Liver (tissue), 9 donors: ENCODE data around the gene SLC6A18. TPM values are rescaled to one million over a fixed set of nuclear protein-coding genes. Genes with fewer than 3 reads are reported as not detected.

ENCODE experiments used
- DNase-seq: peaks from one replicate; pipeline ENCODE4 v3.0.0-alpha.2; 2017; ENCODE audit warnings: low spot score
- H3K27ac ChIP-seq, 2 donors: one replicate each; pipeline ENCODE4 v1.7.0; 2013; ENCODE audit warnings: inconsistent platforms in 2 of 2, low read length in 2 of 2, control low read depth in 1 of 2, low read depth in 1 of 2, mild to moderate bottlenecking in 1 of 2
- H3K27me3 ChIP-seq, 4 donors: one replicate each; pipeline versions ENCODE4 v1.6.1 to v1.7.0; 2013; ENCODE audit warnings: low read length in 3 of 4, inconsistent platforms in 1 of 4, mild to moderate bottlenecking in 1 of 4, moderate library complexity in 1 of 4; ENCODE audit not compliant: control insufficient read depth in 4 of 4, insufficient read depth in 4 of 4
- H3K36me3 ChIP-seq, 4 donors: one replicate each; pipeline versions ENCODE4 v1.6.1 to v1.7.0; 2013; ENCODE audit warnings: low read length in 3 of 4, mild to moderate bottlenecking in 3 of 4, low read depth in 1 of 4, moderate library complexity in 1 of 4; ENCODE audit not compliant: control insufficient read depth in 4 of 4, insufficient read depth in 3 of 4
- H3K4me1 ChIP-seq, 4 donors: one replicate each; pipeline versions ENCODE4 v1.6.1 to v1.7.0; 2013; ENCODE audit warnings: low read length in 3 of 4, mild to moderate bottlenecking in 3 of 4, moderate library complexity in 1 of 4; ENCODE audit not compliant: control insufficient read depth in 4 of 4, insufficient read depth in 4 of 4
- H3K4me3 ChIP-seq, 3 donors: one replicate each; pipeline versions ENCODE4 v1.6.1 to v1.7.0; 2013; ENCODE audit warnings: low read length in 3 of 3, control low read depth in 1 of 3, low read depth in 1 of 3, mild to moderate bottlenecking in 1 of 3
- H3K9ac ChIP-seq, 2 donors: one replicate each; pipeline ENCODE4 v1.7.0; 2013; ENCODE audit warnings: low read length in 2 of 2, mild to moderate bottlenecking in 2 of 2, moderate library complexity in 2 of 2, control low read depth in 1 of 2, low read depth in 1 of 2
- H3K9me3 ChIP-seq, 4 donors: one replicate each; pipeline versions ENCODE4 v1.6.1 to v1.7.0; 2013; ENCODE audit warnings: low read length in 3 of 4; ENCODE audit not compliant: control insufficient read depth in 4 of 4
- ATF3 ChIP-seq: IDR thresholded peaks from 2 replicates; pipeline ENCODE4 v1.6.1; 2016; ENCODE audit warnings: antibody characterized with exemption
- EGR1 ChIP-seq, 2 donors: IDR thresholded peaks; 2 replicates each; pipeline ENCODE4 v1.6.1; 2016 to 2018; ENCODE audit warnings: antibody characterized with exemption in 2 of 2, low read depth in 2 of 2
- FOXA1 ChIP-seq: IDR thresholded peaks from 2 replicates; pipeline ENCODE4 v1.6.1; 2016; ENCODE audit warnings: antibody characterized with exemption
- FOXA2 ChIP-seq: IDR thresholded peaks from 2 replicates; pipeline ENCODE4 v1.6.1; 2016; ENCODE audit warnings: antibody characterized with exemption
- GABPA ChIP-seq, 2 donors: IDR thresholded peaks in 1 of 2; conservative IDR thresholded peaks in 1 of 2; 2 replicates each; pipeline ENCODE4 v1.6.1; 2016; ENCODE audit warnings: antibody characterized with exemption in 2 of 2, mild to moderate bottlenecking in 1 of 2, moderate library complexity in 1 of 2
- HNF4A ChIP-seq, 2 donors: conservative IDR thresholded peaks; 2 replicates each; pipeline ENCODE4 v1.6.1; 2016; ENCODE audit warnings: antibody characterized with exemption in 2 of 2, mild to moderate bottlenecking in 2 of 2
- HNF4G ChIP-seq: IDR thresholded peaks from 2 replicates; pipeline ENCODE4 v1.6.1; 2016; ENCODE audit warnings: antibody characterized with exemption
- JUND ChIP-seq, 2 donors: IDR thresholded peaks; 2 replicates each; pipeline ENCODE4 v1.6.1; 2016; ENCODE audit warnings: antibody characterized with exemption in 2 of 2
- MAX ChIP-seq: IDR thresholded peaks from 2 replicates; pipeline ENCODE4 v1.6.1; 2016; ENCODE audit warnings: antibody characterized with exemption
- NR2F2 ChIP-seq: IDR thresholded peaks from 2 replicates; pipeline ENCODE4 v1.6.1; 2016; ENCODE audit warnings: antibody characterized with exemption
- RXRA ChIP-seq, 2 donors: IDR thresholded peaks; 2 replicates each; pipeline ENCODE4 v1.6.1; 2017 to 2018; ENCODE audit warnings: antibody characterized with exemption in 2 of 2, mild to moderate bottlenecking in 1 of 2
- SP1 ChIP-seq: IDR thresholded peaks from 2 replicates; pipeline ENCODE4 v1.6.1; 2018; ENCODE audit warnings: antibody characterized with exemption, mild to moderate bottlenecking
- TAF1 ChIP-seq: conservative IDR thresholded peaks from 2 replicates; pipeline ENCODE4 v1.6.1; 2016; ENCODE audit warnings: antibody characterized with exemption, mild to moderate bottlenecking
- WGBS: extraction: QIAGEN DNeasy Blood & Tissue Kit; methylation state at CpG from one replicate; pipeline ENCODE4 v1.1.7; 2013; 5-methylcytosine and 5-hydroxymethylcytosine counted together
- polyA plus RNA-seq, 2 donors: library from polyadenylated mRNA; stranded (reverse) in 1 of 2; unstranded in 1 of 2; fragments of 200-250 nt in 1 of 2; fragments of >200 nt in 1 of 2; fragmentation: Nextera tagmentation in 1 of 2; extraction: Ambion mirVana in 1 of 2; gene quantifications; one replicate each; pipeline versions ENCODE4 v1.2.1 to v1.2.3, GENCODE V29; 2013 to 2015
- total RNA-seq, 2 donors: library from RNA; depleted of rRNA; stranded (reverse); fragments of >200 nt; gene quantifications; one replicate each; pipeline ENCODE4 v1.2.3, GENCODE V29; 2014
- TF ChIP-seq, protein P1 (sequence below): IDR thresholded peaks from 2 replicates; pipeline ENCODE4 v1.6.1; 2016; ENCODE audit warnings: antibody characterized with exemption, mild to moderate bottlenecking
- TF ChIP-seq, protein P2 (sequence below): IDR thresholded peaks from 2 replicates; pipeline ENCODE4 v1.6.1; 2016; ENCODE audit warnings: antibody characterized with exemption
- TF ChIP-seq, protein P3 (sequence below): fragments of 150-350 bp; IDR thresholded peaks from 2 replicates; pipeline ENCODE4 v1.5.1; 2017; ENCODE audit warnings: improper control_type of control experiment, low read depth, low read length; ENCODE audit not compliant: missing input control
- donor health status: healthy.
- donor health status: healthy.
- donor health status: healthy.
- donor health status: healthy.
- donor health status: healthy.

SLC6A18 gene
- total and polyA plus RNA-seq, 4 donors: not detected

GRCh38 chr5:1199340-1199648 lies 25.9 kb upstream of the SLC6A18 start:
- Histone ChIP-seq H3K36me3 (no peaks in the 10 kb centered on the region), H3K4me1 (peaks cover 0 to under 1% (median under 1%) of the 10 kb centered on the region in 4 donors), H3K27ac (no peak overlapping the region), H3K27me3 (no peaks in the 10 kb centered on the region), H3K9ac (no peak overlapping the region), H3K9me3 (no peaks in the 10 kb centered on the region), H3K4me3 (no peak overlapping the region)
- DNase-seq: no peak
- TF ChIP-seq JUND (IDR thresholded peaks at IDR 0.05): no peak
- no peak for TF ChIP-seq ATF3
- TF ChIP-seq SP1: no peak
- no peak for TF ChIP-seq FOXA2
- no peak for TF ChIP-seq HNF4G
- TF ChIP-seq FOXA1: no peak

- Histone ChIP-seq H3K27me3 (no peaks in the 10 kb centered on the region), H3K4me1 (peaks cover 0 to 7% (median 3%) of the 10 kb centered on the region in 4 donors), H3K27ac (no peak overlapping the region), H3K9ac (no peak overlapping the region), H3K9me3 (no peaks in the 10 kb centered on the region), H3K4me3 (no peak overlapping the region), H3K36me3 (no peaks in the 10 kb centered on the region)
- TF ChIP-seq JUND (IDR thresholded peaks at IDR 0.05): no peak
- no peak for TF ChIP-seq RXRA (IDR thresholded peaks at IDR 0.05)
- TF ChIP-seq MAX: no peak
- TF ChIP-seq, protein P1, sequence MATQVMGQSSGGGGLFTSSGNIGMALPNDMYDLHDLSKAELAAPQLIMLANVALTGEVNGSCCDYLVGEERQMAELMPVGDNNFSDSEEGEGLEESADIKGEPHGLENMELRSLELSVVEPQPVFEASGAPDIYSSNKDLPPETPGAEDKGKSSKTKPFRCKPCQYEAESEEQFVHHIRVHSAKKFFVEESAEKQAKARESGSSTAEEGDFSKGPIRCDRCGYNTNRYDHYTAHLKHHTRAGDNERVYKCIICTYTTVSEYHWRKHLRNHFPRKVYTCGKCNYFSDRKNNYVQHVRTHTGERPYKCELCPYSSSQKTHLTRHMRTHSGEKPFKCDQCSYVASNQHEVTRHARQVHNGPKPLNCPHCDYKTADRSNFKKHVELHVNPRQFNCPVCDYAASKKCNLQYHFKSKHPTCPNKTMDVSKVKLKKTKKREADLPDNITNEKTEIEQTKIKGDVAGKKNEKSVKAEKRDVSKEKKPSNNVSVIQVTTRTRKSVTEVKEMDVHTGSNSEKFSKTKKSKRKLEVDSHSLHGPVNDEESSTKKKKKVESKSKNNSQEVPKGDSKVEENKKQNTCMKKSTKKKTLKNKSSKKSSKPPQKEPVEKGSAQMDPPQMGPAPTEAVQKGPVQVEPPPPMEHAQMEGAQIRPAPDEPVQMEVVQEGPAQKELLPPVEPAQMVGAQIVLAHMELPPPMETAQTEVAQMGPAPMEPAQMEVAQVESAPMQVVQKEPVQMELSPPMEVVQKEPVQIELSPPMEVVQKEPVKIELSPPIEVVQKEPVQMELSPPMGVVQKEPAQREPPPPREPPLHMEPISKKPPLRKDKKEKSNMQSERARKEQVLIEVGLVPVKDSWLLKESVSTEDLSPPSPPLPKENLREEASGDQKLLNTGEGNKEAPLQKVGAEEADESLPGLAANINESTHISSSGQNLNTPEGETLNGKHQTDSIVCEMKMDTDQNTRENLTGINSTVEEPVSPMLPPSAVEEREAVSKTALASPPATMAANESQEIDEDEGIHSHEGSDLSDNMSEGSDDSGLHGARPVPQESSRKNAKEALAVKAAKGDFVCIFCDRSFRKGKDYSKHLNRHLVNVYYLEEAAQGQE: no peak
- TF ChIP-seq ATF3: no peak
- no peak for TF ChIP-seq FOXA1
- TF ChIP-seq HNF4G: no peak
- TF ChIP-seq NR2F2: no peak
- TF ChIP-seq, protein P2, sequence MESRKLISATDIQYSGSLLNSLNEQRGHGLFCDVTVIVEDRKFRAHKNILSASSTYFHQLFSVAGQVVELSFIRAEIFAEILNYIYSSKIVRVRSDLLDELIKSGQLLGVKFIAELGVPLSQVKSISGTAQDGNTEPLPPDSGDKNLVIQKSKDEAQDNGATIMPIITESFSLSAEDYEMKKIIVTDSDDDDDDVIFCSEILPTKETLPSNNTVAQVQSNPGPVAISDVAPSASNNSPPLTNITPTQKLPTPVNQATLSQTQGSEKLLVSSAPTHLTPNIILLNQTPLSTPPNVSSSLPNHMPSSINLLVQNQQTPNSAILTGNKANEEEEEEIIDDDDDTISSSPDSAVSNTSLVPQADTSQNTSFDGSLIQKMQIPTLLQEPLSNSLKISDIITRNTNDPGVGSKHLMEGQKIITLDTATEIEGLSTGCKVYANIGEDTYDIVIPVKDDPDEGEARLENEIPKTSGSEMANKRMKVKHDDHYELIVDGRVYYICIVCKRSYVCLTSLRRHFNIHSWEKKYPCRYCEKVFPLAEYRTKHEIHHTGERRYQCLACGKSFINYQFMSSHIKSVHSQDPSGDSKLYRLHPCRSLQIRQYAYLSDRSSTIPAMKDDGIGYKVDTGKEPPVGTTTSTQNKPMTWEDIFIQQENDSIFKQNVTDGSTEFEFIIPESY: no peak
- TF ChIP-seq GABPA (IDR thresholded peaks at IDR 0.05 in 1 of 2, conservative IDR thresholded peaks at IDR 0.05 in 1 of 2): no peak
- TF ChIP-seq FOXA2: no peak
- TF ChIP-seq EGR1 (IDR thresholded peaks at IDR 0.05; ENCODE audit: low read depth in 2 of 2): no peak
- no peak for TF ChIP-seq SP1
- no peak for TF ChIP-seq HNF4A (conservative IDR thresholded peaks at IDR 0.05)
- no peak for TF ChIP-seq TAF1
- TF ChIP-seq, protein P3, sequence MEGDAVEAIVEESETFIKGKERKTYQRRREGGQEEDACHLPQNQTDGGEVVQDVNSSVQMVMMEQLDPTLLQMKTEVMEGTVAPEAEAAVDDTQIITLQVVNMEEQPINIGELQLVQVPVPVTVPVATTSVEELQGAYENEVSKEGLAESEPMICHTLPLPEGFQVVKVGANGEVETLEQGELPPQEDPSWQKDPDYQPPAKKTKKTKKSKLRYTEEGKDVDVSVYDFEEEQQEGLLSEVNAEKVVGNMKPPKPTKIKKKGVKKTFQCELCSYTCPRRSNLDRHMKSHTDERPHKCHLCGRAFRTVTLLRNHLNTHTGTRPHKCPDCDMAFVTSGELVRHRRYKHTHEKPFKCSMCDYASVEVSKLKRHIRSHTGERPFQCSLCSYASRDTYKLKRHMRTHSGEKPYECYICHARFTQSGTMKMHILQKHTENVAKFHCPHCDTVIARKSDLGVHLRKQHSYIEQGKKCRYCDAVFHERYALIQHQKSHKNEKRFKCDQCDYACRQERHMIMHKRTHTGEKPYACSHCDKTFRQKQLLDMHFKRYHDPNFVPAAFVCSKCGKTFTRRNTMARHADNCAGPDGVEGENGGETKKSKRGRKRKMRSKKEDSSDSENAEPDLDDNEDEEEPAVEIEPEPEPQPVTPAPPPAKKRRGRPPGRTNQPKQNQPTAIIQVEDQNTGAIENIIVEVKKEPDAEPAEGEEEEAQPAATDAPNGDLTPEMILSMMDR: no peak
- peak; percentile 75 for DNase-seq
- 59% methylated on average over 26 of the region's 26 CpGs for WGBS
These were observed 25.3 kb upstream of the SLC6A18 start for GRCh38 chr5:1199649-1200494.
